Left renal cortex interstitium (tissue), 4 donors: ENCODE data around the gene PRCP. TPM values are rescaled to one million over a fixed set of nuclear protein-coding genes. Genes with fewer than 3 reads are reported as not detected.

Source experiments
- DNase-seq, 4 donors: peaks; one replicate each; pipeline ENCODE4 v3.0.0-alpha.2; 2013; ENCODE audit warnings: low read depth in 4 of 4, low spot score in 2 of 4, missing footprints in 1 of 4
- polyA plus RNA-seq, 4 donors: library from polyadenylated mRNA; unstranded; fragments of 120-200 nt; gene quantifications; one replicate each; pipeline ENCODE4 v1.2.1, GENCODE V29; 2013; ENCODE audit not compliant: insufficient read length in 4 of 4

Gene PRCP
- polyA plus RNA-seq, 4 donors, result 221 to 304 (median 266) TPM

GRCh38 chr11:82791779-82792178 lies 108.5 kb downstream of the PRCP start:
- no peak for DNase-seq

GRCh38 chr11:82790723-82791484 lies 109.3 kb downstream of the PRCP start:
- no peak for DNase-seq

GRCh38 chr11:82787981-82788380 lies 112.2 kb downstream of the PRCP start:
- no peak for DNase-seq

- DNase-seq, result no peak
These were observed 113.4 kb downstream of the PRCP start for GRCh38 chr11:82786836-82787235.

- no peak for DNase-seq
These were observed 114.2 kb downstream of the PRCP start for GRCh38 chr11:82786001-82786400.

- DNase-seq, result no peak
These were observed 117.3 kb downstream of the PRCP start for GRCh38 chr11:82782825-82783374.

- DNase-seq, result no peak
These were observed 121.5 kb downstream of the PRCP start for GRCh38 chr11:82778776-82779175.

GRCh38 chr11:82776377-82776776 lies 123.9 kb downstream of the PRCP start:
- no peak for DNase-seq

GRCh38 chr11:82775736-82776346 lies 124.4 kb downstream of the PRCP start:
- DNase-seq, result no peak

- no peak for DNase-seq
These were observed 125.0 kb downstream of the PRCP start for GRCh38 chr11:82775218-82775617.

Other genes starting within 250 kb of the PRCP start
- 1 to 10 TPM; 2.3 to 5.2 (median 3.1) TPM for gene FAM181B, start 166.6 kb downstream of the PRCP start, polyA plus RNA-seq
- gene DDIAS, start 1.3 kb upstream of the PRCP start, polyA plus RNA-seq, result 1 to 10 TPM; 5.9 to 6.6 (median 6.5) TPM
- gene RAB30, start 171.5 kb upstream of the PRCP start, polyA plus RNA-seq, result 1 to 10 TPM; 8.2 to 8.9 (median 8.4) TPM